Endodermal cell (in vitro differentiated cells): Measurements from ENCODE around the gene JAKMIP1. TPM values are rescaled to one million over a fixed set of nuclear protein-coding genes. Genes with fewer than 3 reads are reported as not detected.

ENCODE experiments used
- DNase-seq: peaks from one replicate; pipeline ENCODE4 v3.0.0-alpha.2; 2017
- H3K27ac ChIP-seq: 2 replicates; pipeline ENCODE4 v1.5.1; 2013; ENCODE audit warnings: mild to moderate bottlenecking, low read depth, low read length, moderate library complexity
- H3K27me3 ChIP-seq: 2 replicates; pipeline ENCODE4 v1.6.1; 2013; ENCODE audit warnings: mild to moderate bottlenecking, low read length, moderate library complexity; ENCODE audit not compliant: insufficient read depth, control insufficient read depth, poor library complexity, severe bottlenecking
- H3K36me3 ChIP-seq: 2 replicates; pipeline ENCODE4 v1.7.0; 2013; ENCODE audit warnings: mild to moderate bottlenecking, low read length, moderate library complexity; ENCODE audit not compliant: control insufficient read depth, insufficient read depth
- H3K4me1 ChIP-seq: one replicate; pipeline ENCODE4 v1.7.0; 2013; ENCODE audit warnings: low read length; ENCODE audit not compliant: control insufficient read depth, insufficient read depth
- H3K4me3 ChIP-seq: 2 replicates; pipeline ENCODE4 v1.5.1; 2013; ENCODE audit warnings: mild to moderate bottlenecking, low read length, moderate library complexity
- H3K9ac ChIP-seq: 2 replicates; pipeline ENCODE4 v1.6.1; 2013; ENCODE audit warnings: mild to moderate bottlenecking, low read length, moderate library complexity; ENCODE audit not compliant: poor library complexity, severe bottlenecking; ENCODE audit errors: extremely low read depth
- H3K9me3 ChIP-seq: 2 replicates; pipeline ENCODE4 v1.6.1; 2013; ENCODE audit warnings: mild to moderate bottlenecking, low read length, moderate library complexity; ENCODE audit not compliant: control insufficient read depth
- H3K27ac Mint-ChIP-seq: 2 replicates; pipeline ENCODE4 v1.8.0; 2020; ENCODE audit warnings: mixed read lengths
- H3K27me3 Mint-ChIP-seq: 2 replicates; pipeline ENCODE4 v1.8.0; 2021; ENCODE audit warnings: mild to moderate bottlenecking, mixed read lengths; ENCODE audit not compliant: insufficient read depth
- H3K36me3 Mint-ChIP-seq: 2 replicates; pipeline ENCODE4 v1.8.0; 2020; ENCODE audit warnings: low read depth, mixed read lengths
- H3K4me1 Mint-ChIP-seq: 2 replicates; pipeline ENCODE4 v1.8.0; 2020; ENCODE audit warnings: mixed read lengths
- H3K4me3 Mint-ChIP-seq: 2 replicates; pipeline ENCODE4 v1.8.0; 2020; ENCODE audit warnings: mild to moderate bottlenecking, moderate library complexity, mixed read lengths
- H3K9me3 Mint-ChIP-seq: 2 replicates; pipeline ENCODE4 v1.8.0; 2020; ENCODE audit warnings: mild to moderate bottlenecking, mixed read lengths
- CTCF ChIP-seq: fragments of 200-600 bp; sonication (generic); conservative IDR thresholded peaks from 2 replicates; pipeline ENCODE4 v1.5.0; 2021; ENCODE audit warnings: antibody characterized with exemption, mild to moderate bottlenecking
- WGBS, 2 experiments: methylation state at CpG; one replicate each; pipeline versions ENCODE4 v1.1.5 to v1.1.7; 2013; ENCODE audit warnings: missing lambda C conversion rate in 2 of 2, mixed read lengths in 1 of 2; ENCODE audit not compliant: insufficient coverage in 1 of 2, insufficient read length in 1 of 2; 5-methylcytosine and 5-hydroxymethylcytosine counted together
- total RNA-seq, 2 donors: library from RNA; stranded (reverse); fragmentation: NEBNext Ultra II Directional in 1 of 2; extraction: Animal tissue kit (Norgen Biotek cat#: 25700) in 1 of 2; gene quantifications; 2 replicates in 1 of 2; 3 replicates in 1 of 2; pipeline ENCODE4 v1.2.1, GENCODE V29; 2021

The JAKMIP1 gene
- total RNA-seq, 2 donors from 2014 or later: 10.4 to 11.2 TPM

GRCh38 chr4:6221851-6222760 is 21.8 kb upstream of the JAKMIP1 start:
- Mint-ChIP-seq H3K9me3 (no peaks in the 10 kb centered on the region), H3K27me3 (peaks cover 4% of the 10 kb centered on the region), H3K27ac (peak overlapping the region; percentile 73), H3K36me3 (no peaks in the 10 kb centered on the region), H3K4me1 (peaks cover 21% of the 10 kb centered on the region), H3K4me3 (peak overlapping the region; percentile 74)
- WGBS, 2 experiments: 13 to 50% methylated on average over 19 to 80 of the region's 84 CpGs
- H3K9me3 ChIP-seq: no peaks in the 10 kb centered on the region
- no peak overlapping the region for H3K27ac ChIP-seq
- peak overlapping the region; percentile 84 for H3K4me3 ChIP-seq
- H3K36me3 ChIP-seq: no peaks in the 10 kb centered on the region
- H3K4me1 ChIP-seq: peaks cover 11% of the 10 kb centered on the region
- peak; percentile 94 for DNase-seq
- H3K9ac ChIP-seq: peak overlapping the region; percentile 50
- TF ChIP-seq CTCF: no peak
- H3K27me3 ChIP-seq: peaks cover 11% of the 10 kb centered on the region

DNA sequence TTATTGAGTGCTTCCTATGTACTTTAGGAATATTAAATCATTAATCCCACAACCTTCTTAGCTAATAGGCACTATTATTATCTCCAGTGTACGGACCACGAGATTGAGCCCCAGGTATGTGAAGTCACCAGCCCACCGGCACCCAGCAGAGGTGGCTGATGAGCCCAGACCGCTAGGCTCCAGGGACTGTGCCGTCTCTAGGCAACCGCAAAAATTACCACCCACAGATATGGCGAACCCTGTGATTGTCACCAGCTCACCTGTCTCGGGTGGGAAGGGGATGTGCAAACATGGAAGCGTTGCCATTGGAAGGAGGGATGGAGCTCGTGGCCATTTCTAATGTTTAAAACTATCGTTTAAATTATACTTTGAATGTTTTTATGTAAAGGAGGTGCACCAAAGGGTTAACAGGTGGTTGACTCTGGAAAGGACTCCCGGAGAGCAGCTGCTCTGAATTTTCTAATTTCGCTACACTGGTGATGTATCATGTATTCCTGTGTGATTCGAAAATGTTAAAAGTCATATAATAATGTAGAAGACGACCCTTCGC is 21.0 kb upstream of the JAKMIP1 start:
- Histone ChIP-seq H3K27ac (no peak overlapping the region), H3K4me1 (peaks cover 11% of the 10 kb centered on the region), H3K27me3 (peaks cover 11% of the 10 kb centered on the region), H3K9ac (peak overlapping the region; percentile 50), H3K4me3 (peak overlapping the region; percentile 84), H3K9me3 (no peaks in the 10 kb centered on the region), H3K36me3 (no peaks in the 10 kb centered on the region)
- Mint-ChIP-seq H3K27ac (peak overlapping the region; percentile 73), H3K27me3 (peaks cover 4% of the 10 kb centered on the region), H3K36me3 (no peaks in the 10 kb centered on the region), H3K4me1 (peaks cover 21% of the 10 kb centered on the region), H3K9me3 (no peaks in the 10 kb centered on the region), H3K4me3 (peak overlapping the region; percentile 74)
- DNase-seq: peak; percentile 63
- 12 to 19% methylated on average over 5 to 16 of the region's 16 CpGs for WGBS, 2 experiments
- TF ChIP-seq CTCF: no peak

DNA sequence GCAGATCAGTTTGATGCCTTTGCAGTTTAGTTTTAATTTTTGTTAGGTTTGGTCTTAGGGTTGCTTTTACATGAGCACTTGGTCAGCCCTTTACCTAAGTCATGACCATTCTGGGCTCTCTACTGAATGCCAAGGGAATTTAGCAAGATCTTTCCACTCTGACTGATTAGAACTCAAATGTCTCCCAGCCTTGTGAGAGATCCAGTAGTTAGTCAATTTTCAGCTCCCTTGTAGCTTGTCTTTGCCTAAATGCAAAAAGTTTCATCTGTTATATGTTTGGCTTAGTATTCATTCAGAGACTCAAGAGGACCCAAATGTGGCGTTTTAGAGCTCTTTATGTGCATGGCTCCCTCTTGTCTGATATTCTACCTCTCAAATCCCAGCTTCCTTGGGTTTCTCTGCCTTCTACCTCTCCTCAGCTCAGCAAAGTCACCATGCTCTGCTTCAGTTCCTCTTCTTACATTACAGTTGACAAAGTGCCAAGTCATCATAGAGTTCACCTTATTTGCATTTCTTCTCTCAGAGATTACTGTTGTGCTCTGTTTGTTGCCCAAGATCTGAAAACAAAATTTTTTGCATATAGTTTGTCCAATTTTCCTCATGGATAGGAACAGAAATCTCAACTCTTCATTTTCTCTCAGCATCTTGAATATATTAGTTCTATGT is 17.5 kb upstream of the JAKMIP1 start:
- Mint-ChIP-seq H3K27me3 (peaks cover 4% of the 10 kb centered on the region), H3K36me3 (no peaks in the 10 kb centered on the region), H3K4me1 (peaks cover 5% of the 10 kb centered on the region), H3K27ac (no peak overlapping the region), H3K9me3 (peaks cover 2% of the 10 kb centered on the region), H3K4me3 (no peak overlapping the region)
- peaks cover 11% of the 10 kb centered on the region for H3K27me3 ChIP-seq
- H3K4me3 ChIP-seq: no peak overlapping the region
- H3K27ac ChIP-seq: no peak overlapping the region
- 76 to 86% methylated on average over 1 of the region's 1 CpG for WGBS, 2 experiments
- TF ChIP-seq CTCF: no peak
- peak; percentile 26 for DNase-seq
- H3K9me3 ChIP-seq: no peaks in the 10 kb centered on the region
- no peaks in the 10 kb centered on the region for H3K36me3 ChIP-seq
- H3K9ac ChIP-seq: no peak overlapping the region
- H3K4me1 ChIP-seq: no peaks in the 10 kb centered on the region
